Uterus (tissue), 4 donors: ENCODE results near the gene ANKRD30B. TPM values are rescaled to one million over a fixed set of nuclear protein-coding genes. Genes with fewer than 3 reads are reported as not detected.
"Not testable (repeated sequence)": the region's sequence is repeated elsewhere in the genome, so short reads cannot be mapped to it uniquely, and the experiment has no call there.

ENCODE experiments used
- DNase-seq, 2 donors: peaks; one replicate each; pipeline ENCODE4 v3.0.0-alpha.2; 2019 to 2020
- H3K27ac ChIP-seq, 2 donors: fragments of 200-600 bp; sonication (generic); 1 replicate in 1 of 2; 2 replicates in 1 of 2; pipeline ENCODE4 v1.5.1; 2016 to 2018
- H3K27me3 ChIP-seq, 2 donors: fragments of 200-600 bp; sonication (generic); one replicate each; pipeline ENCODE4 v1.5.1; 2018 to 2019; ENCODE audit warnings: control low read depth in 1 of 2
- H3K36me3 ChIP-seq, 2 donors: fragments of 200-600 bp; sonication (generic); one replicate each; pipeline ENCODE4 v1.5.1; 2019; ENCODE audit warnings: control low read depth in 1 of 2
- H3K4me1 ChIP-seq, 2 donors: fragments of 200-600 bp; sonication (generic); one replicate each; pipeline ENCODE4 v1.5.1; 2018 to 2019; ENCODE audit warnings: control low read depth in 1 of 2
- H3K4me3 ChIP-seq, 2 donors: fragments of 200-600 bp; sonication (generic); 1 replicate in 1 of 2; 2 replicates in 1 of 2; pipeline ENCODE4 v1.5.1; 2018 to 2019; ENCODE audit warnings: mild to moderate bottlenecking in 1 of 2
- H3K9me3 ChIP-seq, 2 donors: fragments of 200-600 bp; sonication (generic); one replicate each; pipeline ENCODE4 v1.5.1; 2019; ENCODE audit warnings: control low read depth in 1 of 2
- CTCF ChIP-seq, 4 experiments: fragments of 200-600 bp in 2 of 4; fragments of 450-650 bp in 2 of 4; sonication (generic) in 2 of 4; IDR thresholded peaks; one replicate each; pipeline ENCODE4 v1.5.1; 2016 to 2019; ENCODE audit warnings: antibody characterized with exemption in 4 of 4, mild to moderate bottlenecking in 2 of 4, moderate library complexity in 1 of 4
- POLR2A ChIP-seq, 2 donors: fragments of 450-650 bp; IDR thresholded peaks; one replicate each; pipeline ENCODE4 v1.6.1; 2016; ENCODE audit warnings: antibody characterized with exemption in 2 of 2, mild to moderate bottlenecking in 1 of 2, moderate library complexity in 1 of 2
- intact Hi-C: fragments of 100-400 bp; cut with DNase I; formaldehyde crosslinking; loops from one replicate; pipeline ENCODE4 v1.15.1; 2023; ENCODE audit warnings: low total_unique reads
- total RNA-seq, 4 donors: library from RNA; depleted of rRNA in 3 of 4; stranded (reverse); fragments of >200 nt in 3 of 4; gene quantifications; one replicate each; pipeline versions ENCODE4 v1.1.0 to v1.2.4, GENCODE V29; 2014 to 2023
- donor health status: DM: yes; HTN: yes; CAD: no.

The ANKRD30B gene
- total RNA-seq, 4 donors from 2014 or later = not detected

GRCh38 chr18:14748496-14748895 lies 524 bp downstream of the ANKRD30B start:
- Histone ChIP-seq H3K4me3 (no peak overlapping the region), H3K36me3 (no peaks in the 10 kb centered on the region), H3K27ac (no peak overlapping the region), H3K4me1 (no peaks in the 10 kb centered on the region), H3K27me3 (no peaks in the 10 kb centered on the region), H3K9me3 (no peaks in the 10 kb centered on the region)
- TF ChIP-seq POLR2A (IDR thresholded peaks at IDR 0.05) (no peak), CTCF (IDR thresholded peaks at IDR 0.05) (no peak)
- no peak for DNase-seq
- intact Hi-C loops = no loop called here

- H3K4me3 ChIP-seq, intact Hi-C loops, H3K36me3 ChIP-seq, H3K4me1 ChIP-seq, H3K27me3 ChIP-seq, H3K27ac ChIP-seq, H3K9me3 ChIP-seq, DNase-seq: not testable (repeated sequence)
Measured at GRCh38 chr18:14763566-14763965, 15.6 kb downstream of the ANKRD30B start.

- Histone ChIP-seq H3K9me3 (no peaks in the 10 kb centered on the region), H3K27ac (no peak overlapping the region), H3K36me3 (no peaks in the 10 kb centered on the region), H3K4me3 (no peak overlapping the region), H3K27me3 (no peaks in the 10 kb centered on the region), H3K4me1 (no peaks in the 10 kb centered on the region)
- no peak for DNase-seq
- TF ChIP-seq CTCF (IDR thresholded peaks at IDR 0.05) (no peak), POLR2A (IDR thresholded peaks at IDR 0.05) (no peak)
- intact Hi-C loops = no loop called here
Measured at GRCh38 chr18:14767474-14767873, 19.5 kb downstream of the ANKRD30B start.

GRCh38 chr18:14768241-14768640 lies 20.3 kb downstream of the ANKRD30B start:
- intact Hi-C loops = no loop called here
- Histone ChIP-seq H3K27ac (no peak overlapping the region), H3K4me1 (no peaks in the 10 kb centered on the region), H3K36me3 (no peaks in the 10 kb centered on the region), H3K27me3 (no peaks in the 10 kb centered on the region), H3K9me3 (no peaks in the 10 kb centered on the region), H3K4me3 (no peak overlapping the region)
- TF ChIP-seq POLR2A (IDR thresholded peaks at IDR 0.05) = no peak
- TF ChIP-seq CTCF (IDR thresholded peaks at IDR 0.05) = no peak
- no peak for DNase-seq

- H3K9me3 ChIP-seq = no peaks in the 10 kb centered on the region
- no peaks in the 10 kb centered on the region for H3K27me3 ChIP-seq
- intact Hi-C loops = no loop called here
- TF ChIP-seq POLR2A (IDR thresholded peaks at IDR 0.05) (no peak), CTCF (IDR thresholded peaks at IDR 0.05) (no peak)
- no peak overlapping the region for H3K4me3 ChIP-seq
- no peaks in the 10 kb centered on the region for H3K36me3 ChIP-seq
- DNase-seq = no peak
- H3K4me1 ChIP-seq = no peaks in the 10 kb centered on the region
- H3K27ac ChIP-seq = no peak overlapping the region
Measured at GRCh38 chr18:14769381-14769780, 21.4 kb downstream of the ANKRD30B start.

- Histone ChIP-seq H3K9me3 (no peaks in the 10 kb centered on the region), H3K36me3 (no peaks in the 10 kb centered on the region), H3K4me1 (no peaks in the 10 kb centered on the region), H3K27me3 (no peaks in the 10 kb centered on the region), H3K27ac (no peak overlapping the region), H3K4me3 (no peak overlapping the region)
- TF ChIP-seq POLR2A (IDR thresholded peaks at IDR 0.05) = no peak
- no peak for TF ChIP-seq CTCF (IDR thresholded peaks at IDR 0.05)
- intact Hi-C loops = no loop called here
- DNase-seq = no peak
Measured at GRCh38 chr18:14776801-14777200, 28.8 kb downstream of the ANKRD30B start.
